GM21360 (cell line): Measurements from ENCODE around the gene FZD1.
"Not testable (repeated sequence)": the region's sequence is repeated elsewhere in the genome, so short reads cannot be mapped to it uniquely, and the experiment has no call there.

Experiments used
- ATAC-seq: cut with Tn5 transposase; IDR thresholded peaks from one replicate; pipeline ENCODE4 v1.9.1; 2021; ENCODE audit warnings: mild to moderate bottlenecking, moderate library complexity; ENCODE audit not compliant: unreplicated experiment

The FZD1 gene

DNA sequence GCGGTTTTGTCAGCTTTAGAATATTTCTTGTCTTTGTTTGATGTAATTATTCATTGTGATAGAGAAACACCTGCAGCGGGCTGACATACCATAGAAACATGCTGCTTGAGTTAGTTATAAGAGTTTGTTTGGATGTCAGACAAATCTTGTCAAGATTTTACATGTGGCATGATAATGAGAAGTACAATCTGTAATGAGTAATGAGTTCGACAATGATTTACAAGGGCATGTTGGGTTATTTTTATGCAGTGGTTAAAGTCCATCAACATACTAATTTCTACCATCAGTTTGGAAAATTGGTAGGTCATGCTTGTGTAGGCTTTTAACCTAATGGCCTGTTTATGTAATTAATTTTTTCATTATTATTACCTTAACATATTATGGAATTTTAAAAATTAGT, 31.3 kb downstream of the FZD1 start:
- no peak for ATAC-seq

DNA sequence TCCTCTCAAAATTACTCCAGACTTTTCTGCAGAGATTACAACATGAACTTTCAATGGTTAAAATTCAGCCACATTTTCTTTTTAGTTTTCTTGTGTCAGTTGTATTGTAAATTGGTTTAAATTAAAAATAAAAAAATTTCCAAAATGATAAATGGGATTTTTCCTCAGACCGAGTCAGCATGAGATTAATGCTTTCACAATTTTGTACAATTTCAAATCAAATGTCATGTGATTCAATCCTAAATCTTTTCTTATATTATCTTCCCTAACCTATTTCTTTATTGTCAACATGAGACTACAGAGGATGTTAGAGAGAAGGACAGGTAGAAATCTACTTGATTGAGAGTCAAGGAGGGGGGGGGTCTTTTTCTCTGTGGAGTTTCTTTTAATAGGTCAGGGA, 33.7 kb downstream of the FZD1 start:
- no peak for ATAC-seq

DNA sequence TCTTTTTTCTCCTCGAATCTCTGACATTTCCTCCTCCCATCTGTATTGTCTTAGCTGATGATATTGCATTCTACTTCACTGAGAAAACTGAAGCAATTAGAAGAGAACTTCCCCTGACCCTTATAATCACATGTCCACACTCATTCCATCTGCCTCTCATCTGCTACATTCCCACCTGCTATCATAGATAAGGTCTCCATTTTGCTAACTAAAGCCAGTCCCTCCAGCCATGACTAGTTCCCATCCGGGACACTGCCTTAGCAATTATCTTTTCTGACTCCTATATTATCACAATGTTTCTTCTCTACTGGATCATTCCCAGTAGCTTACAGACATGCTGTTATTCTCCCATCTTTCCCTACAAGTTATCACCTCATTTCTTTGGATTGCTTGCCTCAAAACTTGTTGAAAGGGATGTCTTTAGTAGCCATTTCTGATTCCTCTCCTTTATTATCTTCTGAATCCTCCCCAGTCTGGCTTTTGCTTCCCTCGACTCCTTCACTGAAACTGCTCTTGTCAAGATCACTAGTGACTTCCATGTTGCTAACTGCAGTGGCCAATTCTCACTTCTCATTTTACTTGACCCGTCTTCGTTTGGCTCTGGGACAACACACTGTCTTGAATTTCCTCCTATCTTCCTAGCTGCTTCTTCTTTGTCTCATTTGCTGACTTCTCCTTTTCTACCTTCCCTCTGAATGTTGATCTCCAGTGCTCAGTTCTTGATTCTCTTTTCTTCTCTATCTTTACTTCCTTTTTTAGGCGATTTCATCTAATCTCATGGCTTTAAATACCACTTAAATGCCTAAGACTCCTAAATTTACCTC, 35.9 kb downstream of the FZD1 start:
- no peak for ATAC-seq

DNA sequence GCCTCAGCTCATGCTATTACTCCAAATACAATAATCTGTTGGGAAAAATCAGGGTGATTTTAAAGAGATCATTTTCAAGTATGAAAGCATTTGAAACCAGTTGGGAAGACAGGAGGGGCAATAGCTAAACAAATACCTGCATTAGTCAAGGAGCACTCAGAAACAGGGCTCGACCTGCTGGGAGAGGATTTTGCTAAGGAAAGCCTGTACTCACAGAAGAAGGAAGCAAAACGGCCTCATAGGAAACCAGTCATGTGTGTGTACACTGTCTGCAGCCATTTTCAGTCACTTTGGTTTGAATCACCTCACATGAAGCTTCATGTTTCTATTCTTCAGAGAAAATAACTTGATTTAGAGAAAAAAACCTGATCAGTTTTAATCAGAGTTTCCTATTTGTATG, 38.6 kb downstream of the FZD1 start:
- no peak for ATAC-seq

DNA sequence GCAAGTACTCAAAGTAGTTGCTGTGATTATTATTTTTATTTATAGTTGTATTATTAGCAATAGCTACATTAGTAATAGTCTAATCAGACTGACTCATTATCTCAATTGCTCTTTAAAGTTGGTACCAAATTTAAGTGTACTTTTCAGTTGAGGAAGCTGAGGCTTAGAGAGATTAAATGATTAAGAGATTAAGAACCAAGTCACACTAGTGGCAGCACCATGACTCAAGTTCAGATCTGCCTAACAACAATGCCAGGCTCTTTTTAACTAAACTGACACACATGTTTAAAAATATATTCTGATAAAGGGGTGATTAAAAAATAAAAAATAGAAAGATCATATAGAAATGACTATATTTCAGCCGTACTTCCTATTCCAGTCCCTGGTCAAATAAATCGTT, 42.0 kb downstream of the FZD1 start:
- no peak for ATAC-seq

DNA sequence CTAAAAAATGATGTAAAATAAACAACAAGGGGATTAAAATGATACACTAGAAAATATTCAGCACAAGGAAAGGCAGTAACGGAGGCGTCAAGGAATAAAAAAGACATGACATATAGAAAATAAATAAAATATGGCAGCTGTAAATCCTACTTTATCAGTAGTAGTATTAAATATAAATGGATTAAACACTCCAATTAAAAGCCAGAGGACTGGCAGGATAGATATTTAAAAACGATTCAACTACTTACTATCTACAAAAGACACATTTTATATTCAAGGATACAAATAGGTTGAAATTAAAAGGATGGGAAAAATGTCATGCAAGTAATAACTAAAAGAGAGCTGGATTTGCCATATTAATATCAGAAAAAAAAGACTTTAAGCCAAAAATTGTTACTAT, 43.2 kb downstream of the FZD1 start:
- ATAC-seq, result no peak

DNA sequence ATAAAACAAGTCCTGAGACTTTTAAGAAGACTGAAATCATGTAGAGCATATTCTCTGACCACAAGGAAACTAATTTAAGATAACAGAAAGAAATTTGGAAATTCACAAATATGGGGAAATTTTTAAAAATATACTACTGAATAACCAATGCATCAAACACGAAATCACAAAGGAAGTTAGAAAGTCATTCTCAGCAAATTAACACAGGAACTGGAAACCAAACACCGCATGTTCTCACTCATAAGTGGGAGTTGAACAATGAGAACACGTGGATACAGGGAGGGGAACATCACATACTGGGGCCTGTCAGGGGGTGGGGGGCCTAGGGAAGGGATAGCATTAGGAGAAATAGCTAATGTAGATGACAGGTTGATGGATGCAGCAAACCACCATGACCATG, 44.0 kb downstream of the FZD1 start:
- not testable (repeated sequence) for ATAC-seq

DNA sequence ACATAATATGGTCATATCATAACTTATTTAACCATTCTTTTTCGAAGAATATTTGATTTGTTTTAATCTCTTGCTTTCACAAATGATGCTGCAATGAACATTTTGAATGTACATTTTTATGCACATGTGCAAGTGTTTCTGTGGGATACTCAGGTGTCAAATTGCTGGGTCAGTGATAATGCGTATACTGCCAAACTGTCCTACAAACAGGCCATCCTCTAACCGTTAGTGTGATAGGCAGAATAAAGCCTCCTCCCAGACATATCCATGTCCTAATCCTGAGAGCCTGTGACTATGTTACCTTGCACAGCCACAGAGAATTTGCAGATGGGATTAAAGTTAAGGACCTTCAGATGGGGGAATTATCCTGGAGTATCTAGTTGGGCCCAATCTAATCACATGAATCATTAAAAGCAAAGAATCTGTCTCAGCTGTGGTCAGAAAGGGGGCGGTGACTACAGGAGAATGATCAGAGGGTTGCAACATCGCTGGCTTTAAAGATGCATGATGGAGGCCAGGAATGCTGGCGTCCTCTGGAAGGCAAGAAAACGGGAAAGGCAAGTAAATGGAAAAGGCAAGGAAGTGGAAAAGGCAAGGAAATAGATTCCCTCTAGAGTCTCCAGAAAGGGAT, 46.7 kb downstream of the FZD1 start:
- no peak for ATAC-seq

DNA sequence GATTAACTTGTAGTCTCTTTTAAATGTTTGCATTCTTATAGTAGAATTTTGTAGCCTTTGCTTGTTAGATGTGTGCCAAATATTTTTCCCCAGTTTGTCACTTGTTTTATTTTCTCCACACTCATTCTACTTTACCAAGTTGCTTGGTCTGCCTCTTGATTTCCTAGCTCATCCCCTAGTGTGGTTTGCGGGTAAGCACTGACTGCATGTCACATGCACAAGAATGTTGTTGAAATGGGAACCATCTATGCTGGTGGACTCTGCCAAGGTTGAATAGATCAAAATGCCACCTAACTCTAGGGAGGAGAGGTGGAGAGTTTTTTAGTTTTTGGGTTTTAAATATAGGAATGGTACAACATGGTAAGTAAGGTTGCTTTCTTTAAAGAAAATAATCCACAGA, 47.6 kb downstream of the FZD1 start:
- ATAC-seq, result no peak

DNA sequence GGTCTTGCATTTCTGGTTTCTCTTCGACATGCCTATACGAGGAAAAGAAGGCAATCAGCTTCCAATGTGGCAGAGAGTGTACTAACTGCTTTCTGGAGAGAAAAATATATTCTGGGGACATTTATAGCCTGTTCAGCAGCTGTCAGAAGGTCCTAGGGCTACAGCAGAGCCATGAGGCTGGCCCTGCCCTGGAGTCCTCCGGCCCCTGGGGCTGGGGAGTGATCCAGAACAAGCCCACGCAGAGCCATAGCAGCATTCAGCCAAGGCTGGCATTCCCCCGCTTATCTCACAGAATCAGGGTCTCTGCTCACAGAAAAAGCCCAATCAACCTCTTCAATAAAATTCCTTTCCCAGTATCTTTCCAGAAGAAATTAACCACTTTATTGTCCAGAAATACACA, 48.9 kb downstream of the FZD1 start:
- no peak for ATAC-seq

DNA sequence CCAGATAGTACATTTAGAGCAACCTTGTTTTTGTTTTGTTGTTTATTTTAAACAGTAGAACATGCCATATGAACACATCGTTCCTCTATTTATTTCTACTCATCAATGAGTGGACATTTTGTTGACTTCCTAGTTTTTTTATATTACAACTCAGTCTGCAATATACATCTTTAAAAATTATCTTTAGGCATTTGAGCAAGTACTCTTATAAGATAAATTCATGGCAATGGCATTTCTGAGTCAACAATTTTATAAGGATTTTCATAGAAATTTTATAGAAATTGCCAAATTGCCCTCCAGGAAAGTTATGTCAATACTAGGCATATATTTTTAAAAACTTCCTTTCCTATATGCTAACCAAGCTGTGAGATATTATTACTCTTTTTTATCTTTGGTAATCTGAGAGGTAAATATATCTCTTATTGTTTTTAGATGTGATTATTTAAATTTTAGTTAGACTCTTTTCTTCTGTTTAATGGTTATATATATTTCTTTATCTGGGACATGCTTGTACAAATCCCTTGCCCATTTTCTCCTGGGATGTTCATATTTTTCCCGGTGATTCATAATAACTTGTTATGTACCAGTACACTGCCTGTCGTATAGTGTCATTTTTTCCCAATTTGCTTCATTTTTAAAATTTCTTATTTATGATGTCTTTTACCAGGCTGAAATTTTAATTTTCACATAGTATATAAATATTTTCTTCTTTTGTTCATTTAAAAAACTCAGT, 50.5 kb downstream of the FZD1 start:
- no peak for ATAC-seq

DNA sequence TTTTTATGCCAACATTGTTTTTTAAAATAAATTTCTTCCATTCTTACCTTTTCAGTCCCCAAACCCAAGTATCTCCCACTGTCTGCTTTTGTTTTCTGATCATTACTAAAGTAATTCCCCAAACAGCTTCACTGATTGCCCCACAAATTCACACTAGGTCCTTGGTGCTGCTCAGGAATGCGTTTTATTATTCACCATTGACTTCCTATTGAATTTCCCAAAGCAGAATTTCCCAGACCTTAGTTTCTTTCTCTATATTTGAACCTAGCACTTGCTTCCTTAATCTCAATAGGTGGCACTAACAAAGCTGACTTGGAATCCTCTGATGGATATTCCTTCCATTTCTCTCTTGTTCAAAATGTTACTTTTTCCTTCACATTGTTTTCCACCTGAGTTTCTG, 52.2 kb downstream of the FZD1 start:
- ATAC-seq, result no peak

DNA sequence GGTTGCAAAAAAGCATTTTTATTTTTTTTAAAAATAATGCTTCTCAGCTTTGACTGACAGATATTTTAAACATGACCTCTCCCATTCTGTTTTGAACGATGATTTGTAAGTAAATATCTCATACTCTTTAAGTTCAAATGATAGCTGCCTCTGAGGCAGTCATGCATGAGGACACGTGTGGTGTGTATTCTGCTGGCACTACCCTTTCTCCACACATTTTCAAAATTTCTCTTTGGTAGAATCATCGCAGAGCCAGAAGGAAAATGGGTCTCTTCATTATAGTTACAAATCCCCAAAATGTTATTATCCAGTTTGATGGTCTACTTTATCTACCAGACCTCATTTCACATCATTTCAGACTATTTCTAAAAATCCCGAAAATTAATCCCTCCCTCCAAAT, 55.1 kb downstream of the FZD1 start:
- no peak for ATAC-seq

DNA sequence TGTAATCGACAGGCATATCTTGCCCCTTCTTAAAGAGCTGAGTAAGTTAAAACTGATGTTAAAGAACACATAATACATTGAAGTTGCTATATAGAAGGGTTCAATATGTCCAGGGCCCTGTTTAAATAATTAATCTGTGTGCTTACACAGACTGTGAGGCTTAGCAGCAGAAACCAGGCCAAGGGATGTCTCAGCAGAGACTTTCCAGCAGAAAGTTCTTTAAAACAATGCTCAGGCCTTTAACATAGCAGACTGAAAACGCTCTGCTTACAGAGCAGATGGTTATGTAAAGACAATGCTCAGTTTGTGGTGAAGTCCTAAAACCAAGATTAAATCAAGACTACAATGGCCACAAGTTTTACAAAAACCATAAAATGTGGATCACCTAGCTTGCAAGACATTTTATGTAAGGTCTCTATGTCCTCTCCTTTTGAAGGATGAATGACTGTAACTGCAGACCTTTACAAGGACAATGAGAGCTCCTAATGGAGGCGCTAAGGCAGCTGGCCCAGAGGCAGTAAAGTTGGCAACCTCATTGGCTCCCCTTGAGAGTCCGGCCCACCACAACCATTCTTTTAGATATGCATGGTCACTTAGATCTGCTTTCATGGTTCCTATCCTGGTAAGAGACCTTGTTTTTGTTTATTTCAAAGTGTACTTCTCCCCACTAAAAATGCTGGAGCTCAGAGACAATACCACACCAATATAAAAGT, 56.3 kb downstream of the FZD1 start:
- ATAC-seq, result no peak
